ENCODE measurements around the gene COMMD7.

DNA sequence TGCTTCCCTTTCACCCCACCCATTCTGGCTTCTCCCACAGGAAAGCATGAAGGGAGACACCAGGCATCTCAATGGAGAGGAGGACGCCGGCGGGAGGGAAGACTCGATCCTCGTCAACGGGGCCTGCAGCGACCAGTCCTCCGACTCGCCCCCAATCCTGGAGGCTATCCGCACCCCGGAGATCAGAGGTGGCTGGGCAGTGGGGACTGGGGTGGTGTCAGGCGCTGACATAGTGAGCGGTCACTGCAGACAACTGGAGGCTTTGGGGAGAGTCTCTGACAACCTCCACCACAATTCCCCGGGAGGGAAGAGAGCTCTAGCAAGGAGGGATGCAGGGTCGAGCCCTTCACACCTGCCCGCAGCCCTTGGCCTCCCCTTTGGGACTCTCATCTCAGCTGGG lies 37.0 kb upstream of the COMMD7 start:
- TF ChIP-seq, protein P1, sequence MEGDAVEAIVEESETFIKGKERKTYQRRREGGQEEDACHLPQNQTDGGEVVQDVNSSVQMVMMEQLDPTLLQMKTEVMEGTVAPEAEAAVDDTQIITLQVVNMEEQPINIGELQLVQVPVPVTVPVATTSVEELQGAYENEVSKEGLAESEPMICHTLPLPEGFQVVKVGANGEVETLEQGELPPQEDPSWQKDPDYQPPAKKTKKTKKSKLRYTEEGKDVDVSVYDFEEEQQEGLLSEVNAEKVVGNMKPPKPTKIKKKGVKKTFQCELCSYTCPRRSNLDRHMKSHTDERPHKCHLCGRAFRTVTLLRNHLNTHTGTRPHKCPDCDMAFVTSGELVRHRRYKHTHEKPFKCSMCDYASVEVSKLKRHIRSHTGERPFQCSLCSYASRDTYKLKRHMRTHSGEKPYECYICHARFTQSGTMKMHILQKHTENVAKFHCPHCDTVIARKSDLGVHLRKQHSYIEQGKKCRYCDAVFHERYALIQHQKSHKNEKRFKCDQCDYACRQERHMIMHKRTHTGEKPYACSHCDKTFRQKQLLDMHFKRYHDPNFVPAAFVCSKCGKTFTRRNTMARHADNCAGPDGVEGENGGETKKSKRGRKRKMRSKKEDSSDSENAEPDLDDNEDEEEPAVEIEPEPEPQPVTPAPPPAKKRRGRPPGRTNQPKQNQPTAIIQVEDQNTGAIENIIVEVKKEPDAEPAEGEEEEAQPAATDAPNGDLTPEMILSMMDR (IDR thresholded peaks at IDR 0.05) = no peak
- TF ChIP-seq POLR2A (IDR thresholded peaks at IDR 0.05) = no peak
